Uterus (tissue), 2 donors: ENCODE measurements around the gene MMP13.

ENCODE experiments used
- CTCF ChIP-seq, 4 experiments: fragments of 200-600 bp in 2 of 4; fragments of 450-650 bp in 2 of 4; sonication (generic) in 2 of 4; IDR thresholded peaks; one replicate each; pipeline ENCODE4 v1.5.1; 2016 to 2019; ENCODE audit warnings: antibody characterized with exemption in 4 of 4, mild to moderate bottlenecking in 2 of 4, moderate library complexity in 1 of 4
- POLR2A ChIP-seq, 2 donors: fragments of 450-650 bp; IDR thresholded peaks; one replicate each; pipeline ENCODE4 v1.6.1; 2016; ENCODE audit warnings: antibody characterized with exemption in 2 of 2, mild to moderate bottlenecking in 1 of 2, moderate library complexity in 1 of 2

- TF ChIP-seq CTCF (IDR thresholded peaks at IDR 0.05) (no peak), POLR2A (IDR thresholded peaks at IDR 0.05) (no peak)
Measured at GRCh38 chr11:102921587-102922220, 33.8 kb downstream of the MMP13 start.
